Activated T-helper 1 cell treated with anti-CD3 and anti-CD28 coated beads, Interleukin-2, amount 50 U/mL, for 16 hours (primary cell): Measurements from ENCODE around the gene DPF1.

Source experiments
- DNase-seq, 2 donors: peaks; one replicate each; pipeline ENCODE4 v3.0.0-alpha.2; 2020; ENCODE audit warnings: low read depth in 1 of 2, low spot score in 1 of 2

The DPF1 gene

DNA sequence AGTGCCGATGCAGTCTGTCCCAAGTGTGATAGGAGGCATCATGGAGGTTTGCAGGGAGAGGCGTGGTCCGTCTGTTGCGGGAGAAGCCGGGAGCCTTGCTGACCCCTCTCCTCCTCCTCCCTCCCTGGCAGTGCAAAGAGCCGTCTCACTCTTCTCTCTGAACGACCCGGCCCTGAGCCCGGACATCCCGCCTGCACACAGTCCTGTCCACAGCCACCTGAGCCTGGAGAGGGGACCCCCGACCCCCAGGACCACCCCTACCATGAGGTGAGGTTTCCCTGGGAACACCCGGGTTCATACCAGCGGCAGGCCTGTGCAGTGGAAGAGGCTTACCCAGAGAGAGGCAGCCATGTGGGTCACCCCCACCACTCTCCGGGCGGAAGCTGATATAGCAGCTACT is 22.3 kb downstream of the DPF1 start:
- no peak for DNase-seq

DNA sequence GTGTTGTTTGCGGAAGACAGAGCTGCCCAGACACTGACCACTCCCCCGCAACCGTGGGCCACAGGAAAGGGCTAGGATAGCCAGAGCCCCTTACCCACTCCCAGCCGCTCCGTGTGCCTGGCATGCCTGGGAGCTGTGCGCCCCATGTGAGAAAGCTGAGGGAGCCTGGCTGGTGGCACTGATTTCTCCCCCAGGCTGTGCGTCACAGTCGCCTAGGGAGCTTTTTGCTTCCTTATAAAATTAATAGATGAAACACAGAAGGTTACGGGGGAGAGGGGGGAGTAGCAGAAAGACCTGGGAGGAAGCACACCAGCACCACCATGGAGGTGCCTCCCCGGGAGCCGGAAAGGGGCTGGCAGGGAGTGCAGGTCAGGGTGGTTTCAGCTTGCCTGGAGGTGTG is 24.7 kb downstream of the DPF1 start:
- DNase-seq: no peak

DNA sequence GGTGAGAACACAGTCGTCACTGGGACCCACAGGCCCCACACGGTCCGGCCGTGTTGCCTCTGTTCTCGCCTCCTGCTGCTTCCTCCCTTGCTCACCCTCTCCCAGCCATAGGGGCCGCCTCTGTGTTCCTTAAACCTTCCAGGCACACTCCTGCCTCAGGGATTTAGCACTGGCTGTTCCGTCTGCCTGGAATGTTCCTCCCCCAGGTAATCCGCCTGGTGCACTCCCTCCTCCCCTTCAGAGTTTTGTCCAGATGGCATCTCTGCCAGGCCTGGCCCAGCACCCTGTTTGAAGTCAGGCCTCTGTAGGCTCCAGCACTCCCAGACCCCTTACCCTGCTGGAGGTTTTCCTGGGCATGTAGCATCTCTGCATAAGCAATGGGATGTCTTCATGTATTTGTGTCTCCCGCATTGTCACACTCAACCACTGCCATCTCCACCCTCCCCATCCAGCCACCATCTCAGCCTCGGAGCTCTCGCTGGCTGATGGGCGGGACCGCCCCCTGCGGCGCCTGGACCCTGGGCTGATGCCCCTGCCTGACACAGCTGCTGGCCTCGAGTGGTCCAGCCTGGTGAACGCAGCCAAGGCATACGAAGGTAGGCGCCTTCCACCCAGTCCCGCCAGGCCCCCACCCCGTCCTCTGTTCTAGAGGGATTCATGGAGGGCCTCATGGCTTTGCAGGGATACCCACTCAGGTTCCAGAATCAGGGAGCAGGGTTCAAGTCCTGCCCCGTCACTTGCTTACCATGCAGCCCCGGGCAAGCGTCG is 25.9 kb downstream of the DPF1 start:
- DNase-seq: no peak

DNA sequence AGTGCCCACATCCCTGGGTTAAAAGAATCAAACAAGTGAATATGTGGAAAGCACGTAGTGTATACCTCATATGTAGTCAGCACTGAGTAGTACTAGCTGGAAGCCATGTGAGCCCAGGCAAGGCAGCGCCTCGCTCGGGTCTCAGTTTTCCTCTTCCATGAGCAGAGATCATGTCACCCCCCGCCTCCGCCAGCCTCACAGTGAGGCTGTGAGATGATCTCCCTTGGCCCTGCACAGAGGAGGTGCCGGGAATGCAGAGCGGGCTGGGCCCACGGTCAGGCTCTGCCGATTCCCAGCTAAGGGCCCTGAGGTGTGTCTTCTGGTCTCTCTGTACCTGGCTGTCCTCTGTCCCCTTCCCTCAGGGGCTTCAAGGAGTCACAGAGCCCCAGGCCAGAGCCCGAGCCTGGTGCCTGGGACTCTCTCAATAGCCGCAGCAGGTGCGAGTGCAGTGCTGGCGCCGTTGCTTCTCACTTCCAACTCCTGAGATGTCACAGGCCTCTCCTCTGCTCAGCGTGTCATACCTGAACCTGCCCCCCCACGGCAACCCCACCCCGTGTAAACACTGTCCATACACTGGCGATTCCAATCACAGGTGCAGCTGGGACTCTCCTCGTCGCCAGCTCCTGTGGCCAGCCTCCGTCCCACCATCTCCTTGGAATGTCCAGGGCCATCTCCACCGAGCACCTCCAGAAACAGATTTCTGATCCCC is 26.9 kb downstream of the DPF1 start:
- DNase-seq: no peak

GRCh38 chr19:38196245-38196837 is 27.7 kb downstream of the DPF1 start:
- DNase-seq: no peak

- DNase-seq: no peak
Observed at GRCh38 chr19:38195237-38195636, 28.8 kb downstream of the DPF1 start.

- no peak for DNase-seq
Observed at GRCh38 chr19:38194061-38194701, 29.8 kb downstream of the DPF1 start.

- DNase-seq: no peak
Observed at GRCh38 chr19:38193445-38193844, 30.6 kb downstream of the DPF1 start.

- no peak for DNase-seq
Observed at GRCh38 chr19:38191747-38192146, 32.3 kb downstream of the DPF1 start.

DNA sequence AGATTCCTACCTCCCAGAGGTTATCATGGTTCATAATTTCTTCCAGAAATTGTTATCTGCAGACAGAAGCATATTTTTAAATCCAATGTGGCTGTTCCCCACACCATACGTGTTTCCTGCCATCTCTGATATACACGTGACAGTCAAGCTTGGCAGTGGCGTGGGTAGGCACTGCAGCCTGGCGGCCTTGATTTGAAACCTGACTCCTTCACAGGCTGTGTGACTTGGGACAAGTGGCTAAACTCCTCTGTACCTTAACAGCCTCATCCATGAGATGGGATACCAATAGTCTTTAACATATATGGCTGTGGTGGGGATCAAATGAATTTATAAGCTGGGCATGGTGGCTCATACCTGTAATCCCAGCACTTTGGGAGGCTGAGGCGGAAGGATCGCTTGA is 33.2 kb downstream of the DPF1 start:
- DNase-seq: no peak

- no peak for DNase-seq
Observed at GRCh38 chr19:38190061-38190460, 34.0 kb downstream of the DPF1 start.

DNA sequence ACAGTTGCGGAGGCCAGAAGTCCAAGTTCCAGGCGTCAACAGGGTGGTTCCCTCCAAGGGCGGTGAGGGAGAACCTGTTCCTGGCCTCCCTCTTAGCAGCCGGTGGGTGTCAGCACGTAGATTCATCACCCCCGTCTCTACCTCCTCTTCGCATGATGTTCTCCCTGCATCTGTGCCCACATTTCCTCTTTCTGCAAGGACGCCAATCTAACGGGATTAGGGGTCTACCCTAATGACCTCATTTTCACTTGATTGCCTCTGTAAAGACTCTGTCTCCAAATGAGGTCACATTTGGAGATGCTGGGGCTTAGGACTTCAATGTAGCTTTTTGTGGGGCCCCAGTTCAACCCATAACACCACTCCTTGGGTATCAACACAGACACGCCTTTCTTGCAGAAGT is 38.5 kb downstream of the DPF1 start:
- no peak for DNase-seq

DNA sequence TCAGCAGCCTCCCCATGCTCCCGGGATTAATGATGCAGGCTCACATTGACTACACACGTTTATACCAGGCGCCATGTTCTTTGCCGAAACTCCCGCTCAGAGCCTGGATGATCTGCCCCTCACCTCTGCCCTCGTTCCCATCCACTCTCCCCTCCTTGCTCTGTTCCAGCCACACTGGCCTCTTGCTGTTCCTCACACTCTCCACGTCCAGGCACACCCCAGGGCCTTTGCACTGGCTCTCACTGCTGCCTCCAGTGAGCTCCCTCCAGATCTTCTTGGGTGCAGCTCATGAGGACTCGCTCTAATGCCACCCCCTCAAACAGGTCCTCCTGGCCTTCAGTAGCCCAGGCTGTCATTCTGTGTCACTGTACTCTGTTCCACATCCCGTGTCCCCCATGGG is 39.2 kb downstream of the DPF1 start:
- DNase-seq: no peak

DNA sequence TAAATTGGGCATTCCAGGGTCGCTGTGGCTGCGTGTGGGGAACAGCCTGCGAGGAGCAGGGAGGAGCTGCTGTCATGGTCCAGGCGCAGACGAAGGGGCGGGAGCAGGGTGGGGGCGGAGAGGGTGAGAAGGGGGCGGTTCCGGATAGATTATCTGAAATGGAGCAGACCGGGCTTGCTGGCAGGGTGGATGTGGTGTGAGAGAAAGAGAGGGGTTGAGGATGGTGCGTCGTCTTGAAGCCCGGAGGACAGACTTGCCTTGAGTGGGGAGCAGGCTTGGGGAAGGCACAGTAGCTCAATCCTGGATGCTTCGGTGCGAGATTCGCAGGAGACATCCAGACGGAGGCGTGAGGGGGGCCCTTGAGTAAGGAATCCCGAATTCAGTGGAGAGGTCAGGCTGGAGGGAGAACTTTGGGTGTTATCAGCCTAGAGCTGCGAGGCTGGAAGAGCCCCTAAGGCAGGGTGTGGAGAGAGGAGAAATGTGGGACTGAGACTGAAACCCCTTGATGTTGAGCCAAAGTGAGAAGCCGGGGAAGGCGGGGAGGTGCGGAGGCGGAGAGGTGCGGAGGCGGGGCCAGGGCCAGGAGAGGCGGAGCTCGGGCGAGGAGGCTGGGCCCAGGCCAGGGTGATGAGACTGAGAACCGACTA is 40.6 kb downstream of the DPF1 start:
- no peak for DNase-seq

- DNase-seq: no peak
Observed at GRCh38 chr19:38182536-38183210, 41.3 kb downstream of the DPF1 start.

DNA sequence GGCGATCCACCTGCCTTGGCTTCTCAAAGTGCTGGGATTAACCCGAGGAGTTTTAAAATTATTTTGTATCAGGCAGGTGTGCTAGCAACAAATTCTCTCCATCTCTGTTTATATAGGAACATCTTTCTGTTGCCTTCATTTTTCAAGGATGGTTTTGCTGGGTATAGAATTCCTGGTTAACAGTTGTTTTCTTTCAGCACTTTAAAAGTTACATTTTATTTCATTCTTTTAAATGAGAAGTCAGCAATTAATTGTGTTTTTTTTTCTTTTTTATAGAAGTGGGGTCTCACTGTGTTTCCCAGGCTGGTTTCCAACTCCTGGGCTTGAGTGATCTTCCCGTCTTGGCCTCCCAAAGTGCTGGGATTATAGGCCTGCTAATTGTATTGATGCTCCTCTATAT is 44.0 kb downstream of the DPF1 start:
- no peak for DNase-seq

GRCh38 chr19:38175422-38175821 is 48.6 kb downstream of the DPF1 start:
- DNase-seq: no peak

DNA sequence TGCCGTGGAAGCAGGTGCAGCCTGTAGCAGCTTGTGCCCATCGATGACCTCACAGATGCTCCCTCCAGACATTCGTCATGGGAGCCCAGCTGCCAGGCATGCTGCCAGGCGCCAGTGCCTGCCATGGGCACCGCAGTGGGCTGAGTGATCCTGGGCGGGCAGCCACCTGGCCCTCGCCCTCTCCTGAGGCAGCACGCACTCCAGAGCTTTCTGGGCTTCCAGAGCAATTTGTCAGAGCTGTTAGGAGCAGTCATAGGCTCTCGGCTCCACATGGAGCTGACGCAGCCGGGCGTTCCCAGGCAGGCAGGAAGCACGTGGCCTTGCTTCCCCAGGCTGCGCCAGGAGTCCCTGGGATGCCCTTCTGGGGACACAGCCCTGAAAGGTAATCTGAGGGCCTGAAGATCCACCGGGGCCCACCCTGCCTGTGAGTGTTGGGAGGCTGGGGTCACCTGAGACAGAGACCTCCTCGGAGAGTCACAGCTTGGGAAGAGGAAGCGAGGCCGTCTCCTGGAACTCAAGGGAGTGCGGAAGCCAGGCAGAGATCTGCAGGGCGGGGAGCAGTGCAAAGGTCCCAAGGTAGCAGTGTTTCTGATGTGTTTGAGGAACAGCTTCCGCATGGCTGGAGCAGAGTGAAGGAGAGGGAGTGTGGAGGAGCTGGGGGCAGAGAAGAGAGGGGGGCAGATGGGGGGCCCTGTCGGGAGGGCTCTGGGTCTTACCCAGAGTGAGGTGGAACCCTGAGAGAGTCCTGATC is 50.6 kb downstream of the DPF1 start:
- no peak for DNase-seq

DNA sequence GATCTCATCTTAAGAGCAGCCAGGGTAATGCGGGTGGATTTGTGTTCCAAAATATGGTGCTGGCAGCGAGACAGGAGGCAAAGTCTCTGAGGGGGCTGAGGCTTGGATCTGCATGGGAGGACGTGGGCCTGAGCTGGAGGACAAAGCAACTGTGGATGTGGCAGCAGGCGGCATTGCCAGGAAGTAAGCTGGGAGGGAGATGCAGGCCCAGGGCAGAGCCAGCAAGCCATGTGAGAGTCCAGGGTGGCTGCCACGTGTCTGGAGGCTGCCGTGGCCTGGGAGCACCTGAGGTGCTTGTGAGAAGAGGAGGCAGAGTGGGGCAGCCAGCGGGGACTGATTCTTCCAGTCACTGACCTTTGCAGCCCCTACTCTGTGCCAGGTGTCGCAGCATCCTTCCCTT is 52.0 kb downstream of the DPF1 start:
- DNase-seq: no peak

DNA sequence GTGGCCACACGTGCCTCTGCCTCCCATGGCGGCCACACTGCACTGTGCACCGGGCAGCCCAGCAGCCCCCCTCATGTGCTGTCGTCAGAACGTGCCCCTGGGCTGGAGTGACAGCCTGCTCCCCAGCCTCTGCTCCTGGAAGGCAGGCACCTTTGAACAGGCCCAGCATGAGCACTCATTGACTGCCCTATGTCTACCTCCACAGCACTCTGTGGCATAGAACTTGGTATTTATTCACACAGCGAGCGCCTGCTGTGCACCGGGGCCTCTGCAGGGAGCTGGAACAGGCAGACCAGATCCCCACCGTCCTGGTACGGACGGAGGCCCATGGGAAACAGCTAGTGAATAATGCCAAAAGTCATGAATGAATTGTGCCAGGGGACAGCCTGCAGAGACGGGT is 53.7 kb downstream of the DPF1 start:
- no peak for DNase-seq
